SW 1271 (cell line): ENCODE measurements around the gene KDM4C.
"Not testable (repeated sequence)": the region's sequence is repeated elsewhere in the genome, so short reads cannot be mapped to it uniquely, and the experiment has no call there.

Experiments used
- DNase-seq, 2 experiments: peaks; one replicate each; lab custom pipeline; 2025; lab: John Stamatoyannopoulos, UW

The KDM4C gene

DNA sequence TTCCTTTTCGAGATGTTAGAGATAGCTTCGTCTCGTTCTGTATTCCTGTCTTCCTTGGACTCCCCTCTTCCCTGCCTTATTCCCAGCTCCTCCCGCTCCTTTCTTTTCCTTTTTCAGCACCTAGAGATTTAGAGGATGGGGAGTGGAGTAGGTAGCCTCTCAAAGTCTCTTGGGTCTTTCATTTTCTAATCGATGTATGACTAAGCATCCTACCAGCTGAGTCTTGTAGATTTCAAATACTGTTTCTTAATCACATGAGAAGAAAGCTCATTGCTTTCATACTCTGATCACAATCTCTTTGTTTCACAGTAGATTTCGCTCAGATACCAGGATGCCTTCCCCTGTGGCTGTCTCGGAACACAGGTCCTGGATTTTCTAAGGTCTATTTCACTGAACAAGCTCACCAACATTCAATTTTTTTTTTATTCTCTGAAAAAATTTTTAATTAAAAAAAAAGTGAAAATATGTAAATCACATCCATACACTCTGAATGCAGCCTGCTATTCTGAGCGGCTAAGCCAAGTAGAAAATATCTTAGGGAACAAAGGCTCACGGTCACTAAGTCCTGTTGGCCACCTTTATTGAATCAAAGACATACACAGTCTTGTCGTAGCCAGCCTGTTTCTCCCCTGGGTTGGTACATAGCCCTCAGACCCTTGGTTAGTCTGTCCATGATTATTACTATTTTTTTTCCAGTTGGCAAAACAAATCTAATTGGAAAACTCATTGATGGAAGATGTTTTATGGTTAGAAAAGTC is 413.8 kb downstream of the KDM4C start:
- no peak for DNase-seq

DNA sequence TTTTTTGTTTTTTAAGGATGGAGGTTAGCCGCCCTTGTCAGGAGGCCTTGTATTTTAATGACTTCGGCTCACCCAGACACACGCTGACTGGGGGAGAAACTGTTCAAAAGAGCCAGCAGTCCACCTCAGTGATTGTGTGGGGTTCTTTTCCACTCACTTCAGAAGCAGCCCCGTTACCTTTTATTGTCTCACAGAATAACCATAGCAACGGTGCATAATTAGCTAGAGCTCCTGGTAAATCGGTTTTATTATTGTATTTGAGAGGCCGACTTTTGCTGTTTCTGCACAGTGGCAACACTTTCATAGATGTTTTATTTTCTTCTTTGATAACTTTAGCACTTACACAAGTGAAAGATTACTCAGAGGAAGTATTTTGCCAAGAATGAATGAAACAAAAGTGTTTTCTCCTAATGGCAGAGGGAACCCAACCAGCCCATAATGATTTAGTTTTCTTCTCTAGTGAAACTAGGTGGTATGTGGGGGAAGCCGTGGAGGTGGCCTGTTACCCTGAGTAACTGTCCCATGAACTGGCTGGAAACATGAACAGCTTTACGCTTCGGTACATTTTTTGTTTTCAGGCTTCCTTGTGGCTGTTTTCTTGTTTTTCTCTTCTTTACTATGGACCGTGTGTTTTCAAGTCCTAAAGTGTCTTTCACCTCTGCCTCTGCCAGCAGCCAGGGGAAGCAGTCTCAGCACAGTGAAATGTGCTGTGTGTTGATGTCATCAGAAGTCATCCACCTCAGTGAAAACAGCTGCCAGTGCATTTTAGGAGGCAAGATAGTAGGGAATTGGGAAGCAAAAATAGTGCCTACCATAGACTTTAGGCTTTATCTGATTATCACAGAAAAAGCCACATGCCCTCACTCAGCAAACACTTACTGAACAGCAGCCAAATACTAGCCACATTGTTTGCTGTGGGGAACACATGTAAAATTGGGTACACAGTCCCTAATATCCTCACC is 414.7 kb downstream of the KDM4C start:
- no peak for DNase-seq

DNA sequence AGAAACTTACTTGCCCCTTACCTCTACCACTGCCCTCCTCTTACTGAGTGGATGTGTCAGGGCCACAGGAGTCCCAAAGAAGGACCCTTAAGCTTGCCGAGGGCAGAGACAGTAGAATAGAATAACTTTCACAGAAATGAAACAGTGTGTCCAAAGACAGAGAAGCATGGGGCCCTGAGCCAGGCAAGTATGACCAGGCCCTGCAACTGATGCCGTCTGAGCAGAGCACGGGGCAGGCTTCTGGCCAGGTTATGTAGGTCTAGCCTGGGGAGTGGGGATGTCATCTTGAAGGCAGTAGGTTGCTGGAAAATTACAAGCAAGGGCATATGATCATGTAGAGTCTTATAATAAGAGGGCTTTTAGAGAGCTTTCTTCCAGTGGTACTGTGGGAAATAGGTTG is 415.4 kb downstream of the KDM4C start:
- no peak for DNase-seq

DNA sequence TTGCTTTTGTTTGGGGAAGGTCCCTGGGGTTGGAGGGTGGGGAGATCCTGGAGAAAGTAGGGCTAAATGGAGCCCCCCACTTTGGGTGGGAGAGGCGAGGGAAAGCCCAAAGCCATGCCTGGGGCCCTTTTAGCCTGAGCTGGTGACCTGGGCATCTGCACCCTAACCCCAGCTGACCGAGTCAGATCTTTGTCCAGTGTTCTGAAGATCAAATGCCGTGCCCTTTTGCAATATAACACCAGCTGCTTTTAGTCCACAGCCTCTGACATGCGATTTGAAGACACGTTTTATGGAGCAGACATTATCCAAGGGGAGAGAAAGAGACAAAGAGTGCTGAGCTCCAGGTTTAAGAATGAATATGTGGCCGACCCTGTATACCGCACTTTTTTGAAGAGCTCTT is 416.5 kb downstream of the KDM4C start:
- no peak for DNase-seq

DNA sequence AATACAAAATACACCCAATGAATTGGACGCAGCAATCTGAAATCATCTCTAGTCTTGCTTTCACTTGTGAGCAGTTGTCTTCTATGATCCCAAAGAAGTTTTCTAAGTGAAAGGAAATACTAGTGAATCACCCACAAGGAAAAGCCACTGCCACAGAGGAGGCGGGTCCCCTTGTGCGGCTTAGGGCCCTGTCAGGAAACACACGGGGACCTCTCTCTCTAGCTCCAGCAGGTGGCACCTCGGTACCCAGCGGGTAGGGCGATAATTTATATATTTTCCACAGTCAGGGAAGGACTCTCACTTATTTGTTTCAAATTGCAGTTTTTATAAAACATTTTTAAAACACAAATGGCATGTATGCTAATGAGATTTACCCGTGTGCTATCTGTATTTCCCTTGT is 417.1 kb downstream of the KDM4C start:
- DNase-seq = no peak

DNA sequence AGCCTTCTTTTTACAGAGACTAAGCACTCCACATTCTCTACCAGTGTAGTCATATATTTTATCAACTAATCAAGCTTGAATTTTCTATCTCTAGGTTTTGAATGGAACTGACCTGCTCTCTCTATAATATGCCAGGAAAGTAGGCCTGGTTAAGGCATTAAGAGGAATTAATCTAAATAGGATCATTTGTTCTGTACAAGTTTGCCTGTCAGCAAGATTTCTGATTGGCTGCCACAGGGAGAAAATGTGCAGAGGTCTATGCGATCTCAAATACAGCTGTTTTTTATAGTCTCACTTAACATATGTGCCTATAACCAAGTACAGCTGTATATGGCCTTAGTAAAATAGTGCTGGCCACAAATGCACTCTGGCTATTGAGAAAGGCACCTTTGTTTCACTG is 418.8 kb downstream of the KDM4C start:
- DNase-seq = no peak

DNA sequence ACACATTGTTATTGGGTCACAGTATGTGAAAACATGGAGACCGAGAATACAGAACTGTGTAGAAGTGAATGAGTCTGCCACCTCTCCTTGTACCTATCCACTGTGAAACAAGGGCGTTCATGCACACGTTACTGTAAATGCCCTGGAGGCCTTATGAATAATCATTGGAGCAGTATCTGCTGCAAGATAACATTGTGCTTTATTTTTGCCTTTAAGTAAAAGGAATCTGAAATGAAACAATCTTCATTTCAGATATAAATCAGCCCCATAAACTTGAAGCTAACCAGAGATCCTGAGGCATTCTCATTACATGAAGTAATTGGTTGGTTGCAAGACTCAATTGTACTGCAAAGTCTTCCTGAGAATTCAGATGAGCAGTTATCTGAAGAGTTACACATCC is 419.6 kb downstream of the KDM4C start:
- DNase-seq = no peak

DNA sequence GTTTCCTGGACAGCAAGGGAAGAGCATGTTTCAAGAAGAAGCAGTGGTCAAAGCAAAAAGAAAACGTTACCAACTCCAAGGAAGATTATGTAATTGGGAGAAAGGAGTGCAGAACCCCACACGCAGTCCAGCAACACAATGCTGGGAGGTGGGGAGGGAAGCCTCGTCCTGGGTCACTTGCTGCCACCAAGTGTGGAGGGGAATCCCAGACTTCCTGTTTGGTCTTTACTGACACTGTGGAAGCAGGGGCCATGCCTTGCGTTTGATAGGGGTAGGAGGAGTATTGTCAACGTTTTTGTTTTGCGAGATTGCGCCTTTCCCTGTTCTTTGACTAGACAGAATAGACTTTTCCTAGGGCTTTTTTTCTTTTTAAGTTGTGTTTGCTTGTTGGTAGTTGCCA is 421.0 kb downstream of the KDM4C start:
- DNase-seq = no peak

DNA sequence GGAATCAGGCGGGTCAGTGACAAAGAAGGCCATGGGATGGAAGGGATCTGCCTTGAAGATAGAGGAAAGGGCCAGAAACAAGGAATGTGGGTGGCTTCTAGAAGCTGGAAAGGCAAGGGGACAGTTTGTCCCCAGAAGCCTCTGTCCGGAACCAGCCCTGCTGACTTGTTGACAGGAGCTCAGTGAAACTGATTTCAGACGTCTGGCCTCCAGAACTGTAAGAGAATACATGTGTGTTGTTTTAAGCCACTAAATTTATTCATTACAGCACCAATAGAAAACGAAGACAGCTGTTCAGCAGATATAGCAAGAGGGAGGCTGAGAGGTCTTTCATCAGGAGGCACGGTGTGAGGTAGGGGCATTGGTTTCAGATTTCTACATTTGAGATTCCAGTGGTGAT is 422.5 kb downstream of the KDM4C start:
- DNase-seq = no peak

DNA sequence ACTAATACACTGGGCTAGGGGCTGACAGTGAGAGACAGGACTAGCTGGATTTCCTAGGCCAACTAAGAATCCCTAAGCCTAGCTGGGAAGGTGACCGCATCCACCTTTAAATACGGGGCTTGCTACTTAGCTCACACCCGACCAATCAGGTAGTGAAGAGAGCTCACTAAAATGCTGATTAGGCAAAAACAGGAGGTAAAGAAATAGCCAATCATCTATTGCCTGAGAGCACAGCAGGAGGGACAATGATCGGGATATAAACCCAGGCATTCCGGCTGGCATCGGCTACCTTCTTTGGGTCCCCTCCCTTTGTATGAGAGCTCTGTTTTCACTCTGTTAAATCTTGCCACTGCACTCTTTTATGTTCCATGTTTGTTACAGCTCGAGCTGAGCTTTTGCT is 425.4 kb downstream of the KDM4C start:
- not testable (repeated sequence) for DNase-seq

DNA sequence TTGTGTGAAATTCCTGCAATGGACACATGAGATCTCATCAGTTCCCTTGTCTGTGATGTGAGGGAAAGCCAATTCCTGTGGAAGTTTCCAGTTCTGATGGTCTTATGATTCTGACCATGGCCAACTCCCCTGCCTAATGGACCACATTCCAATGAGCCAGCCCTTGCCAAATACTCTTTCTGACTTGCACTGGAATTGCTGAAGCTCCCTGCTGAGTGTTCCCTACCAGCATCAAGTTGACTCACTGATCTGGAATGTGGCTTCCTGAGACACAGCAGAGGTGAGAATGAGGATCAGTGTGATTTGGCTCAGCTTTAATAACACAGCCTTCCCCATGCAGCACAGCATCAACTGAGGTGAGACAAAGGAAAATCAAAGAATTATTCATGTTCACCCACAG is 427.8 kb downstream of the KDM4C start:
- peak in 1 of 2 experiments; percentile 77 for DNase-seq

DNA sequence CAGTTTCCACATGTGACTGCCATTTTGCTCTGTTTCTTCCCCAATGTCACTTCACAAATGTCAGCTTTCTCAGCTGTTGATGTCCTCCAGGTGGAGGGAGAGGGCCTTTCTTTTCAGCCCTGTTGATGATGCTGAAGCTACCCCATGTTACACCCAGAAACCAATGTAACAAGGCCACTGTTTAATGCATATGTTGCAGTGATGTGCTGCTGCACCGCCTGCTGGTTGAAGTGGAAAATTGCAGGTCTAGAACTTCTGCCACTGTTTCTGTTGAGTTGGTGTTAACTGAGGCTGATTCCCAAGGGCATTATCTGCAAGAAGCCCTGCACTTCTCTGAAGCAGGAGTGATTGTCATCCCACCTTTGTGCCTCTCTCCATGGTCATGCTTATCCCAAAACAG is 428.4 kb downstream of the KDM4C start:
- DNase-seq = no peak

DNA sequence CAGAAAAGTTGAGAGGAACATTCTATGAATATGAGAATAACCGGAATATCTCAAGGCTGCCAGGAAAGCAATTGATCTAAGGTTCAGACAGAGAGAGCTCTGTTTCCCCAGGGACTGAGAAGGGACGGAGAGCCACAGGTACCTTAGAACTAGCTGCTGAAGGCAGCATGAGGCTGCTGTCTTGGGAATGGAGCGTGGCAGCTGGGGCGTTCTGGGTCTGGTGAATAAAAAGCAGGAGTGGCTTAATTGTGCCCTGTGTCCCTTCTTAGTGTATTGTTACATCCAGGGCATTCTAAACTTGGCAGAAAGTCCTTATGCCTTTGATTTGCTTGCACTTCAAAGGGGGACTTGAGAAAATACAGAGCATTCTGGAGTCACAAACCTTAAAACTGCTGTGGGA is 434.5 kb downstream of the KDM4C start:
- DNase-seq = no peak

DNA sequence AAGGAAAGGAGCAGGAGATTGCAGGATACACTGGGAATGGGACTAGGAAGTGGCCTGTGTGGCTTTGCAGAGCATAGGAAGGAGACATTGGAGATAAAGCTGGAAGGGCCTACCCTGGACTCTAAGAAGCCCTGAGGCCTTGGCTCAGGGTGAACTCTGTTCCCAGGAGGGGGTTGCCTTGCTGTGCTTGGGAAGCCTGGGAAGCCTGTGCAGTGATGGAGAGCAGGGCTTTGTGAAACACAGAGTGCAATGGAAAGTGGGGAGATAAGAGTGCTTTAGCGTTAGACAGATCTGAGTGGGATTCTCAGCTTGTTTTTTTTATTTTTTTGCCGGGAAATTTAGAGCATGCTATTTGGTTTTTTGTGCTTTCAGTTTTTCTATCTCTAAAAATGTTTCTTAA is 437.8 kb downstream of the KDM4C start:
- DNase-seq = no peak

DNA sequence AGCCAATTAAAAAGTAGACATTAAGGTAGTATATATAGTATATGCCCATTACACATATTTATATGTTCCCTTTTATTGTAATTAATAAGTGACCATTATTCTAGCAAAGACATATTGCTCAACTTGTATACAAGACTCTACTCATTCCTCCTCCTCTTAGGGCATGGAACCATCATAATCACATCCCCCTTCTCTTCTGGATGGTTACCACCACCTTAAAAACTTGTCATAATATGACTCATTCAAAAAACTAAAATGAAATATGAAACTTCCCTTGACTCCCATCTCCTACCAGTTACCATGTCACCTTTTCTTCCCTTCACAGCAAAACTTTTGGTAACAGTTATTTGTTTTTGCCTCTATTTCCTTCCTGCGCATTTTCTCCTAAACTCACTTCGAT is 438.7 kb downstream of the KDM4C start:
- DNase-seq = no peak

DNA sequence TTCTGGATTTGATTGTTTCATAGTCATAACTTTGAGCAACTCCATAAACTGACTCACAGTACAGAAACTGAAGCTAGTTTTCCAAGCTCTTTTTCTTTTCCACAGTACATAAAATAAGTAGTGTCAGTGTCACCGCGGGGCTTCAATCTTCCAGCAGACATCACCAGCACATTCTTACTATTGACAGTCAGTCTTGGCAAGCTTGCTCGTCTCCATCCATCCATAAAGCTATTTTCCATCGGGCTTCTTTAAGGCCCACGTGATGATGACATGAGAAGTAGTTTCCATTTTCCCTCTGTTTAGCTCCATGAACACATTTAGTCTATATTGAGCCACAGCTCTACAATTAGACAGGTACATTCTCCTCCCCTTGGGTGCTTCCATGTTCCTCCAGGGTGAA is 443.4 kb downstream of the KDM4C start:
- no peak for DNase-seq

DNA sequence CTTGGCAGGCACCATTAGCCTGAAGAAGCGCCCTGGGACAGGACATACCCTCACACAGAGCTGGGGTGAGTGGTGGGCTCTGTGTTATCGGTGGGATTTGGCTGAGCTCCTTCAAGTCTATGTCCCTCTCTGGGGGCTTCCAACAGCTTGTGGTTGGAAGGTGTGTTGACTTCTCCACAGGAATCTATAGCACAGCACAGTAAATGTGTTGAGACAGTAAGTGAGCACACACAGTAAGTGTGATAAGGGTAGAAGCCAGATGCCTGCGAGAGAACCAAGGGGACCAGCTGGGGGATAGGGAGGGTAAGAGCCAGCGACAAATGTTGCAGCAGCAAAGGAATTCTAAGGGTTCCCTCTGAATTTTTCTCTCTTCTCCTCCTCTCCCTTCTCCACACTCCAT is 448.0 kb downstream of the KDM4C start:
- DNase-seq = no peak

DNA sequence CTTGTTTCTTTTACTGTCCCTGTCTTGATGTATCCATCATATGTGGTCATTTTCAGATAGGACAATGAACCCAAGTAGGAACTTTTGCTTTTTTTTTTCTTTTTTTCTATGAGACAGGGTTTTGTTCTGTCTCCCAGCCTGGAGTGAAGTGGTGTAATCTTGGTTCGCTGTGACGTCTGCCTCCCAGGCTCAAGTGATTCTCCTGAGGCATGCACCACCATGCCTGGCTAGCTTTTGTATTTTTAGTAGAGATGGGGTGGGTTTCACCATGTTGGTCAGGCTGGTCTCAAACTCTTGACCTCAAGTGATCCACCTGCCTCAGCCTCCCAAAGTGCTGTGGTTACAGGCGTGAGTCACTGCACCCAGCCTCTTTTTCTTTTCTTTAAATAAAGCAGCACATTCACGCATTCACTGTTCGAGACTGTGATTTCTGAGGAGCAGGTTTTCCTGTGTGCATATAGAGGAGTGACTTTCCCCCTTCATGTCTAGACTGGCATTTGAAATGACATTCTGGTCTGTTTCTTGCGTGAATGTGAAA is 448.5 kb downstream of the KDM4C start:
- no peak for DNase-seq

DNA sequence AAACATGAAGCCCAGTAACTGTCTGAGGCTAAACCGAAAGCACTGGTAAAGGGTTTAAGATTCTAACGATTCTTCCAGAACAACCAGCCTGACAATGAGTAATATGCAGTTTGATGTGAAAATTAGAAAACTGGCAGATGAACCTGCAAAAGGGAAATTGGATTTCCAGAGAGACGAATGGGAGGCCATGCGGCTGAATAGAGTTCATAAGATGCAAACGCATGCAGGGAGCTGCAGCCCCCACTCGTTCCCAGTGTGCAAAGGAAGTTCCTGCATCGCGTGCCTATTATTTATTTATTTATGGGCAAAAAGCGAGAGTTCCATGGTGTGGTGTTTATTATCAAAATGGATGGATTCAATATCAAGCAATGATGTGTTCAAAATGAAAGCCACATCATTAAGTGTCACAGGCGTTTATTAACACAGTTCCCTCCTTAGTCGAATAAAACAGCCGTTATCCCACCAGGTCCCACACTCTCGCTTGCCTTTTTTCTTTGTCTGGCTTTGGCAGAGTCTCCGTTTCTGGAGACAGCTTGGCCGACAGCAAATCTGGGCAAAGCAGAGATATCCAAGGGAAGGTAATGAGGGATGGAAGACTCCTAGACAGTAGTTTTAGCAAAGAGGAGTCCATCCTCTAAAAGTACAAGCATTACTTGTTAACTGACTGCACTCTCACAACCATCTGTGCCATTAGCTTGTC is 451.4 kb downstream of the KDM4C start:
- DNase-seq = no peak

DNA sequence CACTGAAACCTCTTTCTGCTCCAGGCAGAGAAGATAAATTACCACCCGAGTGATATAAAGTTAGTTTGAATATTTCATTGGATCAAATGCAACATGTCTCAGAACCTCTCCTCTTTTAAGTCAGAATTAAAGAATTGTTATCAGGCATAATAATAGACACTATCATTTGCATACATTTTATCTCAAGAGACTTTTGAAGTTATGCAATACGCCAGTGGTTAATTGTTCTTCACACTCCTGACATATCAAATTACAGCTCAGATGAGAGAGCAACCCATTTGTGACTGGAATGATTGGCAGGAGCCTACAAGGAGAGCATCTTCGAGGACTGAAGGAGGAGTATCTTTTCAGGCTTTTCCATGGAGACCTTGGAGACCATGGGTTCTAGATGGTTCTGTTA is 452.2 kb downstream of the KDM4C start:
- DNase-seq = no peak

DNA sequence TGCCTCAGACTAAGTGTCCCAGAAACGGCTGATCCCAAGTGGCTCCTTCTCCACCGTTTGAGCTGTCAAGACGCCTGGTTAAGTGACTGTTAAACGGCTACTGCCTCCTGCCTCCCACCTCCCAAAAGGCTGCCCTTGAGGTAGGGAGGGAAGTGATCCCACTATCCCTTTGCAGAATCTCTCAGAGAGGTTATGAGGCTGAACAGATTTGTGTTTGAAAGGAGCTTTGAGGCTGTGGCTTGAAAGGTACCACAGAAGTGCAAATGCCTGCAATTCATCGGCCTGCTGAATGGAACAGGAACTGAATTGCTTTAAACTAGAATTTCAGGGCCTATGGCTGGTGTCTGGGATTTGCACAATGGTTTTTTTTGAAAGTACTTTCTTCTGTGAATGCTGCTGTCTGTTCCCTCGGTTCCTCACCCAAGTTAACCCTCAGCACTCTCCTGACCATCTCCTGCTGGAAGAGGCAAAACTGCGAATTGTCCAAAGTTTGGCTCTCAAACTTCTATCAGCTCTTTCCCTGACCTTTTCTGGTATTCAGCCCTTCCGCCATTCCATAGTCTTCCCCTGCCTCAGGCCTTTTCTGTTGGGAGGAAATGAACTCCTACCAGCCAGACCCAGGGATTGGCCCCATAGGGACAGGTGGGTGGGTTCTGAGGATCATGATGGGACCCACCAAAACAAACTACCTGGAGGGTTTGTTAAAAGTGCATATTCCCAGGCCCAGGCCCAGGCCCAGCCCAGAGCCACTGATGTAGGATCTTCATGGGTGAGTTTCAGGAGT is 453.3 kb downstream of the KDM4C start:
- DNase-seq = no peak

DNA sequence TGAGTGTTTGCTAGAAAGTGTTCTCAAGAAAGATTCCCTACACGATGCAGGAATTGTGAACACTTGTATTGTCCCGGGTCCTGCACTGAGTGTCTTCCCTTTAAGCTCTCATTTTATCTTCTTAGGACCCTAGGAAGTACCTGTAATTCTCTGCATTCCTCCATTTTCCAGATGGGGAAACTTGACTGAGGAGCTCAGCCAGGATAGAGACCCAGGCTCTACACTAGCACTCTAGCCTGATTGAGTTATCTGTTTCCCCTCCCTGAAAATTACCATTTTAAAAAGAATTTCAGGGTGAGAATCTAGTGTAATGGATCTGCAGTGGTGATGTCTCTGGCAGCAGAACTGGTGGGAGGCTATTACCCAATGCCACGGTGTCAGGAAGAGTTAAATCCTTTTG is 453.9 kb downstream of the KDM4C start:
- DNase-seq = no peak
